Measurements from ENCODE around the gene COG5. TPM values are rescaled to one million over a fixed set of nuclear protein-coding genes. Genes with fewer than 3 reads are reported as not detected.

The COG5 gene
- total and polyA plus RNA-seq, 10 of the 15 experiments (the other 5 are each of a cell fraction or from before 2014, with no cell fraction given): 5.5 to 27.9 (median 15.6) TPM

GRCh38 chr7:107180378-107180777 lies 383.3 kb downstream of the COG5 start (continued):
- no peak for TF ChIP-seq KDM1A (IDR thresholded peaks at IDR 0.05; ENCODE audit: borderline replicate concordance)
- no peak for TF ChIP-seq IRF5 (IDR thresholded peaks at IDR 0.05; ENCODE audit: borderline replicate concordance)
- no peak for TF ChIP-seq SREBF1 (IDR thresholded peaks at IDR 0.05; ENCODE audit: low read length)
- no peak for TF ChIP-seq RCOR1 (conservative IDR thresholded peaks at IDR 0.05; ENCODE audit: low read depth, low read length)
- TF ChIP-seq TCF12 (IDR thresholded peaks at IDR 0.05; ENCODE audit: low read depth, low read length): no peak
- no peak for TF ChIP-seq CUX1 (IDR thresholded peaks at IDR 0.05; ENCODE audit: insufficient replicate concordance, low read depth, low read length)
